Ramos (cell line): Measurements from ENCODE around the gene BEST3.

Experiments used
- in situ Hi-C: fragments of 300-500 bp; cut with MboI; formaldehyde crosslinking; loops from one replicate; pipeline ENCODE4 v1.14.3; 2022; ENCODE audit warnings: low sequenced_read_pairs; ENCODE audit not compliant: unreplicated experiment

BEST3 gene

GRCh38 chr12:69655616-69656340 is 43.3 kb downstream of the BEST3 start:
- in situ Hi-C loops, result no loop called here

- in situ Hi-C loops, result no loop called here
Observed at GRCh38 chr12:69653703-69654102, 45.4 kb downstream of the BEST3 start.

GRCh38 chr12:69651922-69652321 is 47.2 kb downstream of the BEST3 start:
- in situ Hi-C loops, result no loop called here

GRCh38 chr12:69649529-69649928 is 49.6 kb downstream of the BEST3 start:
- in situ Hi-C loops, result no loop called here

GRCh38 chr12:69648476-69648875 is 50.6 kb downstream of the BEST3 start:
- in situ Hi-C loops, result no loop called here

GRCh38 chr12:69647178-69647577 is 51.9 kb downstream of the BEST3 start:
- in situ Hi-C loops, result no loop called here

GRCh38 chr12:69645031-69645430 is 54.1 kb downstream of the BEST3 start:
- in situ Hi-C loops, result no loop called here

- in situ Hi-C loops, result no loop called here
Observed at GRCh38 chr12:69644511-69644910, 54.6 kb downstream of the BEST3 start.

GRCh38 chr12:69642531-69642930 is 56.6 kb downstream of the BEST3 start:
- in situ Hi-C loops, result no loop called here

GRCh38 chr12:69641546-69641945 is 57.6 kb downstream of the BEST3 start:
- in situ Hi-C loops, result no loop called here

GRCh38 chr12:69639400-69640016 is 59.6 kb downstream of the BEST3 start:
- in situ Hi-C loops, result no loop called here

GRCh38 chr12:69633061-69633460 is 66.0 kb downstream of the BEST3 start:
- in situ Hi-C loops, result no loop called here

- in situ Hi-C loops, result no loop called here
Observed at GRCh38 chr12:69630191-69630590, 68.9 kb downstream of the BEST3 start.

- in situ Hi-C loops, result no loop called here
Observed at GRCh38 chr12:69627501-69627900, 71.6 kb downstream of the BEST3 start.

- in situ Hi-C loops, result no loop called here
Observed at GRCh38 chr12:69623970-69624369, 75.1 kb downstream of the BEST3 start.

GRCh38 chr12:69621551-69621950 is 77.6 kb downstream of the BEST3 start:
- in situ Hi-C loops, result no loop called here

- in situ Hi-C loops, result no loop called here
Observed at GRCh38 chr12:69620921-69621320, 78.2 kb downstream of the BEST3 start.

- in situ Hi-C loops, result no loop called here
Observed at GRCh38 chr12:69620077-69620476, 79.0 kb downstream of the BEST3 start.

- in situ Hi-C loops, result no loop called here
Observed at GRCh38 chr12:69619050-69619449, 80.1 kb downstream of the BEST3 start.

GRCh38 chr12:69616025-69616424 is 83.1 kb downstream of the BEST3 start:
- in situ Hi-C loops, result no loop called here

GRCh38 chr12:69613351-69613750 is 85.8 kb downstream of the BEST3 start:
- in situ Hi-C loops, result no loop called here

GRCh38 chr12:69610729-69611128 is 88.4 kb downstream of the BEST3 start, which contains the start of gene LRRC10:
TSS of gene LRRC10 (minus strand) at chr12:69610907. CDS start at chr12:69610838, 69 bp downstream.
- in situ Hi-C loops, result no loop called here
